Measurements from ENCODE around the gene ANGPT4. TPM values are rescaled to one million over a fixed set of nuclear protein-coding genes. Genes with fewer than 3 reads are reported as not detected.

ANGPT4 gene
- total RNA-seq (2022; extraction: Qiagen RNA extraction): 0.01 to 0.04 TPM (median 0.02 TPM) in 4 of 5 replicates, not detected in the other

GRCh38 chr20:916125-916799 lies at the start of gene ANGPT4:
Gene ANGPT4, minus strand, starts transcription at chr20:916334. Its CDS starts 120 bp downstream, at chr20:916214.

GRCh38 chr20:833450-834150 lies 82.5 kb downstream of the ANGPT4 start, which contains the start of gene FAM110A:
Gene FAM110A, plus strand, starts transcription at chr20:833715. Its CDS starts 11,090 bp downstream, at chr20:844805.

Other genes with a start within 250 kb of the ANGPT4 start
- gene SCRT2, start 240.5 kb downstream of the ANGPT4 start, total RNA-seq (2022; extraction: Qiagen RNA extraction): not detected in 5 replicates
- gene SLC52A3, start 147.8 kb downstream of the ANGPT4 start, total RNA-seq (2022; extraction: Qiagen RNA extraction): 0.36 to 0.72 TPM (median 0.58 TPM) in 5 replicates
- gene FAM110A, start 82.6 kb downstream of the ANGPT4 start, total RNA-seq (2022; extraction: Qiagen RNA extraction): 6.8 to 11.7 TPM (median 11.6 TPM) in 5 replicates
- not detected in 5 replicates for gene RSPO4, start 86.0 kb upstream of the ANGPT4 start, total RNA-seq (2022; extraction: Qiagen RNA extraction)
- gene PSMF1, start 202.3 kb upstream of the ANGPT4 start, total RNA-seq (2022; extraction: Qiagen RNA extraction): 201 to 225 TPM (median 218 TPM) in 5 replicates

All from A549 treated with CORT108297 at 1 μM for 4 hours (cell line).